Measurements from ENCODE around the gene PPARA.

Gene PPARA

DNA sequence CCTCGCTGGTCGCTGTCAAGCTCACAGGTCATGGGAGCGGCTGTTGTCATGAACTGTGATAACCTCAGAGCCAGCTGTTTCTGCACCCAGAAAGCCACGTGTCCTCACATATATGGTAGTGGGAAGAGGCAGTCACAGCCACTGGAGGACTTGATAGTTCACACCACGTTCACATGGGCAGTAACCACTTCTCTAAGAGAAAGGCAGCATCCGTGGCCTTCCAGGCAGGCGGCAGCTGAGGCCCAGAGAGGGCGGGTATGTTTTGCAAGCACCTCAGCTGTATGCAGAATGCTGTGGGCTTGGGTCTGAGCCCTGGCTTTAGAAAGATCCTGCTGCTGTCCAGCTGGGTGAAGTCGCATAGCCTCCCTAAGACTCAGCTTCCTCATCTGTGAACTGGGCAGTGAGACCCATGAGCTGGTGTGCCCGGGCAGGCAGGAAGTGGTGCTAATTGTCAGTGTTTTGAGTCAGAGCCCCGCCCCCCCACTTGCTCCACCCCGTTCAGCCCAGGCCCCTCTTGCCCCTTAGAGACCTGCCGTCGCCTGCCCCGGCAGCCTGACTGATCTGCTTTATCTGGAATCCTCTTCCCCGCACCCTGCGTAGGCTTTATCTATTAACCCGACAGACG, 130.8 kb downstream of the PPARA start:
- DNase-seq = no peak

DNA sequence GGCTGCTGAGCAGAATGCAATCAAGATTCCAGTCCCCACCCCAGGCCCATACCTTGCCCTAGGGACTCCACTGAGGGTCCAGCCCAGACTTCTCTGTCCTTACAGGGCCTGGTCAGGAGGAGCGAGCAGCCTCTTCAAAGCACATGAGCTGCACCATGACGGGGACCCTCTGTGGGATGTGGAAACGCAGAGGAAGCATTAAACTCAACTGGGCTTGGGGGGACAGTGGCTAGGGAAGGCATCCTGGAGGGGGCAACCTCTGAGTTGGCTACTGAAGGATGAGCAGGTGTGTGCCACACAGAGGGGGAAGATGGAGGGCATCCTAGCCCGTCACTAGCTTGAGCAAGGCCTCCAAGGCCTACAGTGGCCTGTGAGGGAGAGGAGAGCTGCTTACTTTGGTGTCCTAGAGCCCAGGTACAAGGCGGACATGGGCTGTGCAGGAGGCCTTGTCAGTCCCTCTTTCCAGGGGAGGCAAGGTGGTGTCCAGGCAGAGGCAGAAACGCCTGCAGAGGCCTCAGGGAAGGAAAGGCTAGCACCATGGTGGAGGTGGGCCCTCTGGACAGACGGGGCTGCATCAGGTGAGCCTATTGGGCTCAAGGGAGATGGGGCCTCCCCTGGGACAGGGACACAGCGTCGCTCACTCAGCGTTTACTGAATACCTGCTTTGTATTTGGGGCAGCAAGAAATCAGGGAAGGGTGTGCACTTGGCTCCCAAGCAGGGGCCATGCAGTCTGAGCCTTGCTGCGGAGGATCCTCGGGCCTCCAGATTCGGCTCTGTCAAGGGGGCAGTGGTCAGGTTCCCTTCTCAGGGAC, 131.7 kb downstream of the PPARA start:
- DNase-seq = no peak

DNA sequence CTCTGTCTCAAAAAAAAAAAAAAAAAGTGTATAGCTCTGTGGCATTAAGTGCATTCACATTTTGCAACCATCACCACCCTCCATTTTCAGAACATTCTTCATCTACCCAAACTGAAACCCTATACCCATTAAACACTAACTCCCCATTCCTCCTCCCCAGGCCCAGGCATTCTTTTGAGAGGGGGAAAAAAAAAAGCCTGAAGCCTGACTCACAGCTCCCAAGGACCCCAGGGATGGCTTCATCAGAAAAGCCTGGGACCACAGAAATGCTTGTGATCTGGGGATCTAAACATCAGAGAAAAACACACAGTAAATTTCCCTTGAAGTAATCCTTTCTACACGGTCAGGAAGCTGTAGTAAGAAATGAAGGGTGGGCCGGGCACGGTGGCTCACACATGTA, 135.7 kb downstream of the PPARA start:
- DNase-seq = no peak

DNA sequence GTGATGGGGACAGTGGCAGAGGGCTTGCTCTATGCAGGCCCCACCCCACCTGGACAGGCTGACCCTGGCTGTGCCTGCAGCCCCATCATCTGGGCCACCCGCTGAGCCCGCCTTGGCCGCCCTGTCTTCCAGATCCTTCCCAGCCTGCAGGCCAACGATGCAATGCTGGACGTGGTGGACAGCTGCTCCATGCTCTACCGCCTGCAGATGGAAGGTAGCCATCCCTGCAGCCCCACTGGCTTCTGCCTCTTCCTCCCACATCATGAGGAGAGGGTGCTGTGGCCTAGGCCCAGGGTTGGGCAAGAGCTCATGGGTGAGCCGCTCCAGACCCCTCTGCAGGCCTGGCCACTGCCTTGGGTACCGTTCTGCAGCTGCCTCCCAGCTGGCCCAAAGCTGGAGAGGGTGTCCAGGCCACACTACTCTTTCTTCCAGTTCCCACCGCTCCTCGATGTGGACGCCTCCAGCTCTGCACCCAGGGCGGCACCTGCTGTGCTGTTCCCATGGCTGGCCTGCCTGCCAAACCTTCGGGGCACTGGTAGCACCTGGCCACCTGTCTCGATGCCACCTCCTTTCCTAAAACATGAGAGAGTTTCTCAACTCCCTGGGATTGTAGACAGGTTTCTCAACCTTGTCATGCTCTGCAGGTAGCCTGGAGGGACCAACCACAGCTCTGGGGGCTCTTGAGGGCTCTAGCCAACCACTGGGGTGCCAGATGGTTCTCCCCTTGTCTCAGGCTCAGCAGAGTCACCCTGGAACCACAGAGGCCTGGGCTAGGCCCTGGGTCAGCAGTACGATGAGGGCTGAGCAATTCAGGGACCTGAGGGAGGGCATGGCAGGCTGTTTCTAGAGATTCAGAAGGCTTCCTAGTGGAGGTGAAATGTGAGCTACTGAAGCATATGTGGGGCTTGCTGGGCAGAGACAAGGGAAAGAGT, 136.9 kb downstream of the PPARA start:
- no peak for DNase-seq

DNA sequence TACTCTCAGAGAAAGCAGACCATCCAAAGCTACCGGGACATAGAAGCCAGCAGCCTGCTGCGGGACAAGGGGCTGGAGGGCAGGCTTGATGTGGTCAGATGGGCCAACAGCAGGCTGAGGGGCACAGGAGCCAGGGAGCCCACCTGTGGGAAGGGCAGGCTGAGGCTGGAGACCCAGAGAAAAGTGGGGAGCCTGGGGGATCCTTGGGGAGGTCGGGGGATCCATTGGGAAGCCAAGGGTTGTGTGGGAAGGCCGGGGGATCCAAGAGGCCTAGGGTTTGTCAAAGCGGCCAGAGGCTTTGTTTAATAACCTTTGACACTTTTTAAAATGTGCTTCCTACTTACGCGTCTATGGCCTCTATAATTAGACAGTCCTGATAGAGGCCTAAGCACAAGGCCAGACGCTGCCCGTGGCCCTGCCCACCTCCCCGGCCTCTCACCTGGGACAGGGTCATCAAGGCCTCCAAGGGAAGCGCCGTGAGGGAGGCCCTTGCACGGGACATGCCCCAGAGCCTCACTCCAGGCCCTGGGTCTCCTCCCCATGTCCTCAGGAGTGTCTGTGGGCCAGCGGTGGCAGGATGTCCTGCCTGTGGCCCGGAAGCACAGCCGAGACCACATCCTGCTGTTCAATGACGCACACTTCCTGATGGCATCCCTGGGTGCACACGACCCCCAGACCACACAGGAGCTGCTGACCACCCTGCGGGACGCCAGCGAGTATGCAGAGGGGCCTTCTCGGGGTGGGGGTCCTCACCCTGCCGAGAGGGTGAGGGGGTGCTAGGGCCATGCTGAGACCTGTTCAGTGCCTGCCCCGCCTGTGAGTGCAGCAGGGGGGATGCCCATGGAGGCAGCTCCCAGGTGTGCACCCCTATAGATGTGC, 137.8 kb downstream of the PPARA start:
- DNase-seq = no peak

DNA sequence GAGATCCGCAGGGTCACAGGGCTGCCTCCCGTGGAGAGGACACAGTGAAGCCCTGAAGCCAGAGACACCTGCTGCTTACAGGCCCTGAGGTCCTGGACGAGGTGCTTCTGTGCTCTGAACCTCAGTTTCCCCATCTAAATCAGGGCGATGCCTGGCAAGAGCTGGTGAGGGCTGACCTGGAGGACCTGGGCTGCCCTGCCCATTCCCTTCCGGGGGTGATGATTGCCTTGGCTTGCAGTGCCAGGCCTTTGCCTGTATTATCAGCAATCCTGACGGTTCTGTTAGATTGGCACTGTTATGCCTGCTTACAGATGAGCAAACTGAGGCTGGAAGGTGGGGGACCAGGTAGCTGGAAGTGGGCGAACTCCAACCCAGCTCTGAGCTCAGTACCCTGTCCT, 138.5 kb downstream of the PPARA start:
- DNase-seq = no peak

DNA sequence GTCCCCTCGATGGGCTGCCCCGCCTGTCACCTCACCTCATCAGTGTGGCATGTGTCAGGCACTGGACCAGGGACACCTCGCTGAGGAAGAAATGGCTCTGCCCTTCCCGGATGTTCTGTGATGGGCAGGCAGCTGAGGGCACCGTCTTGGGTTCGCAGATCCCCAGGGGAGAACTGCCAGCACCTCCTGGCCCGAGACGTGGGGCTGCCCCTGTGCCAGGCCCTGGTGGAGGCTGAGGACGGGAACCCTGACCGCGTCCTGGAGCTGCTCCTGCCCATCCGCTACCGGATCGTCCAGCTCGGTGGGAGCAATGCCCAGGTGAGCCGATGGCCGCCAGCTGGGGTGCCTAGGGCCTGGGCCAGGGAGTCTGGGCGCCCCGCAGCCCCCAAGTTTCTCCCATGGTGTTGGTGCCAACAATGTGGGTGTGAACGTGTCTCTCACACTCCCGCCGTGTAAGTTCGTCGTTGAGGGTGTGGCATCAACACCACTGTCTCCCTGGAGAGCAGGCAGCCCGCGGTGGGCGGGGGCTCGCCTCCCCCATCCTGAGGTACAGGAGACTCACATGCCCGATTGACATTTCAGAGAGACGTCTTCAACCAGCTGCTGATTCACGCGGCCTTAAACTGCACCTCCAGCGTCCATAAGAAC, 139.0 kb downstream of the PPARA start:
- DNase-seq = no peak

DNA sequence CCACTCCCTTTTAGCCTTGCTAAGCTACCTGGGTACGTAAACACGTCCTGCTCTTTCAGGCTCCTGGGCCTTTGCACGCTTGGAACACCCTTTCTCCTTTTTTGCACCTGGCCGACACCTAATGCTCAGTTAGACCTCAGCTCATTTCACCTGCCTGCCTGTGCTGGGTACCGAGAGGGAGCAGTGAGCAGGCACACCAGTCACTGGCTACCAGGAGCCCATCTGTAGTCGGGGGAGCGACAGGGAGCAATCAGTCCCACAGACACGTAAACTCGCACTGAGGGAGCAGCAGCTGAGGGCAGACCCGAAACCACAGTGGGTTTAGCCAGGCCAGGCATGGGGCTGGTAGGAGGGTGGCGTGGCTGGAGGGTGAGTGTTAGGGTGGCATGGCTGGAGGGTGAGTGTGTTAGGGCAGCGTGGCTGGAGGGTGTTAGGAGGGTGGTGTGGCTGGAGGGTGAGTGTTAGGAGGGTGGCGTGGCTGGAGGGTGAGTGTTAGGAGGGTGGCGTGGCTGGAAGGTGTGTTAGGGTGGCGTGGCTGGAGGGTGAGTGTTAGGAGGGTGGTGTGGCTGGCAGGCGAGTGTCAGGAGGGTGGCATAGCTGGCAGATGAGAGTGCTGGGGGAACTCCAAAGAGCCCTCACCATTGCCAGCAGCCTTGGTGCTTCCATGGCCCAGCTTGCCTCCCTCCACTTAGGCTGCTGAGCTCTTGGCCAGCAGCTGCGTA, 140.0 kb downstream of the PPARA start:
- no peak for DNase-seq

DNA sequence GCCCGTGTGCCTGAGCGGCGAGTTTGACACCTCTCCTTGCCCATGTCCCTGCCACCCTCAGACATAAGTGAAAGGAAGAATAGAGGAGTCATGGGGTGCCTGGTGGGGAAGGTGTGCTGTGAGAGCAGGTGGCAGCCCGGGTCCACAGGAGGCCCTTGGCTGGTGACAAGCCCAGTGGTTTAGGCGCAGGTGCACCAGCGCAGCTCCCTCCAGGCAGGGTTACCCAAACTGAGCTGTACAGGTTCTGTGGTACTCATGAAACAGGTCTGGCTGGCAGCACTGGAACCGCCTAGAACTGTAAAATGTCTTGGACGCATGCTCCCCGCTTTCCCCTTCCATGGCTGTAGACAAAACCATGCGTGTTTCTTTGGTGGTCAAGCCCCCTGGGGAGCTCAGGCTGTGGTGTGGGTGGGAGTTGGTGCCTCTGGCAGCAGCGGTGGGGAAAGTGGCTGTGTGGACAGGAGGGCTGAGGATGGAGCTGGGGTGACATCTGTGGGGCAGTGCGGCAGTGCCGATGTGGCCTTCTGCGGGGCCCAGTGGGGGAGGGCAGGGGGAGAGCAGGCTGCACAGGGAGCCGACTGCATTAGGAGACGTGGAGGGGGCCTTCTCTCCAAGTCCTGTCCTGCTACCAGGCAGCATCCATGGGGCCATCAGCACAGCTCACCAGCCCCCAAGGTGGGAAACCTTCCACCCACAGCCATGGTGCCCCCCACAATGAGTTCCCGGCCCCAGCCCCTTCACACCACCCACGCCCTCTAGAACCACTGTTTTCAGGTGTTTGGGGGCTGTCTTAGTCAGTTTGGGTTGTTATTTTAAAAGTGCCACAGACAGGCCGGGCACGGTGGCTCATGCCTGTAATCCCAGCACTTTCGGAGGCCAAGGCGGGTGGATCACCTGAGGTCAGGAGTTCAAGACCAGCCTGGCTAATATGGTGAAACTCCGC, 140.8 kb downstream of the PPARA start:
- no peak for DNase-seq

DNA sequence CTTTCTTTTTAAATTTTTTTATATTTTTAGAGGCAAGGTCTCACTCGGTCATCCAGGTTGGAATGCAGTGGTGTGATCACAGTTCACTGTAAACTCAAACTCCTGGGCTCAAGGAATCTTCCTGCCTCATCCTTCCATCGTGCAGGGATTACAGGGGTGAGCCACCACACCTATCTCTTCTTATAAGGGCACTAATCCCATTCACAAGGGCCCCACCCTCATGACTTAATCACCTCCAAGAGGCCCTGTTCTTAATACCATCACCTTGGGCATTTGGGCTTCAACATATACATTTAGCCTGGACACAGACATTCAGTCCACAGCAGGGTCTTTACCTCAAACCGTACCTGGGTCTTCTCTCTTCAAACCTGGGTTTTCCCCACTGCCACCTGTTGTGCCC, 141.8 kb downstream of the PPARA start:
- no peak for DNase-seq

DNA sequence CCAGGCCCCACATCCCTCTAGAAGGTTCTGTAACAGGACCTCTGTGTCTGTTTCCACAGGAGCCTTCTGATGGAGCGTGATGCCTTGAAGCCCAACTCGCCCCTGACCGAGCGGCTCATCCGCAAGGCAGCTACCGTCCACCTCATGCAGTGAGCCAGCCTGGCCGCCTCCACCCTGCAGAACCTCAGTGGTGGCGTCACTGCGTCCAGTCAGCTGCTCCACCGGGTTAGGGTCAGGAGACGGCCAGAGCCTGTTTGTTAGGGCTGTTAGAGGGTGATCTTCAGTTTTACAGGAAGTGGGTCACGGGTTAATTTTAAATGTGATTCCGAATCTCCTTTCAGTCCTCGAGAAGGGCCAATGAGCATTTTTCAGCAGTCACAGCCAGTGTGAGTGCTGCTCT, 142.4 kb downstream of the PPARA start:
- no peak for DNase-seq
